GM23248 (cell line): ENCODE data around the gene HDAC9. TPM values are rescaled to one million over a fixed set of nuclear protein-coding genes. Genes with fewer than 3 reads are reported as not detected.
A peak's percentile ranks its signal among the peaks of the same experiment; 100 is the strongest.

Source experiments
- DNase-seq: peaks from one replicate; pipeline ENCODE4 v3.0.0-alpha.2; 2015
- H2AFZ ChIP-seq: fragments of 200-600 bp; sonication (generic); 2 replicates; pipeline ENCODE4 v1.6.1; 2016; ENCODE audit warnings: antibody characterized with exemption
- H3F3A ChIP-seq: fragments of 200-600 bp; sonication (generic); 2 replicates; pipeline ENCODE4 v1.6.1; 2016; ENCODE audit warnings: mild to moderate bottlenecking, antibody characterized with exemption, mixed run types; ENCODE audit not compliant: insufficient read depth
- H3K27ac ChIP-seq: fragments of 200-600 bp; sonication (generic); 2 replicates; pipeline ENCODE4 v1.5.1; 2016; ENCODE audit warnings: mild to moderate bottlenecking
- H3K27me3 ChIP-seq: fragments of 200-600 bp; sonication (generic); replicated peaks from 2 replicates; pipeline ENCODE4 v1.6.1; 2016; ENCODE audit warnings: mild to moderate bottlenecking; ENCODE audit not compliant: insufficient read depth
- H3K36me3 ChIP-seq: fragments of 200-600 bp; sonication (generic); 2 replicates; pipeline ENCODE4 v1.6.1; 2016; ENCODE audit warnings: low read depth, mild to moderate bottlenecking
- H3K4me1 ChIP-seq: fragments of 200-600 bp; sonication (generic); 2 replicates; pipeline ENCODE4 v1.6.1; 2016; ENCODE audit warnings: mild to moderate bottlenecking; ENCODE audit not compliant: insufficient read depth
- H3K4me2 ChIP-seq: fragments of 200-600 bp; sonication (generic); one replicate; pipeline ENCODE4 v1.6.1; 2016; ENCODE audit warnings: mild to moderate bottlenecking; ENCODE audit not compliant: unreplicated experiment
- H3K4me3 ChIP-seq: fragments of 200-600 bp; sonication (generic); 2 replicates; pipeline ENCODE4 v1.5.1; 2016; ENCODE audit warnings: mild to moderate bottlenecking
- H3K79me2 ChIP-seq: fragments of 200-600 bp; sonication (generic); 2 replicates; pipeline ENCODE4 v1.6.1; 2016; ENCODE audit warnings: mild to moderate bottlenecking; ENCODE audit not compliant: insufficient read depth
- H3K9ac ChIP-seq: fragments of 200-600 bp; sonication (generic); 2 replicates; pipeline ENCODE4 v1.6.1; 2016; ENCODE audit warnings: mild to moderate bottlenecking
- H3K9me2 ChIP-seq: fragments of 200-600 bp; sonication (generic); 2 replicates; pipeline ENCODE4 v1.6.1; 2016; ENCODE audit warnings: mixed run types, mild to moderate bottlenecking, moderate library complexity; ENCODE audit not compliant: insufficient read depth
- H3K9me3 ChIP-seq: fragments of 200-600 bp; sonication (generic); one replicate; pipeline ENCODE4 v1.6.1; 2017; ENCODE audit warnings: low read depth
- H4K20me1 ChIP-seq: fragments of 200-600 bp; sonication (generic); 2 replicates; pipeline ENCODE4 v1.6.0; 2016; ENCODE audit not compliant: insufficient read depth
- EZH2 ChIP-seq: fragments of 200-600 bp; sonication (generic); IDR thresholded peaks from 2 replicates; pipeline ENCODE4 v1.6.1; 2018; ENCODE audit warnings: antibody characterized with exemption, mild to moderate bottlenecking; ENCODE audit not compliant: insufficient read depth, poor library complexity, severe bottlenecking
- EZH2phosphoT487 ChIP-seq: fragments of 200-600 bp; sonication (generic); IDR thresholded peaks from 2 replicates; pipeline ENCODE4 v1.6.1; 2018; ENCODE audit warnings: antibody characterized with exemption, moderate library complexity, mild to moderate bottlenecking, low read depth; ENCODE audit not compliant: insufficient read depth
- WGBS, 2 experiments: methylation state at CpG; one replicate each; pipeline ENCODE4 v1.1.6; 2015 to 2017; ENCODE audit warnings: low lambda C conversion rate in 2 of 2, low coverage in 1 of 2; ENCODE audit errors: missing lambda C conversion rate in 2 of 2; 5-methylcytosine and 5-hydroxymethylcytosine counted together
- in situ Hi-C: fragments of 300-500 bp; cut with MboI; formaldehyde crosslinking; loops from 2 replicates; pipeline ENCODE4 v1.15.0; 2020
- polyA plus RNA-seq: library from polyadenylated mRNA; unstranded; fragments of >200 nt; fragmentation: Nextera tagmentation; extraction: Ambion mirVana; gene quantifications from 2 replicates; pipeline ENCODE4 v1.2.1, GENCODE V29; 2016
- total RNA-seq: library from RNA; depleted of rRNA; stranded (reverse); fragments of >200 nt; shearing (Covaris generic); gene quantifications from 2 replicates; pipeline ENCODE4 v1.2.3, GENCODE V29; 2014

HDAC9 gene
- total and polyA plus RNA-seq, 2 experiments from 2014 or later: 1.6 to 2.1 TPM

DNA sequence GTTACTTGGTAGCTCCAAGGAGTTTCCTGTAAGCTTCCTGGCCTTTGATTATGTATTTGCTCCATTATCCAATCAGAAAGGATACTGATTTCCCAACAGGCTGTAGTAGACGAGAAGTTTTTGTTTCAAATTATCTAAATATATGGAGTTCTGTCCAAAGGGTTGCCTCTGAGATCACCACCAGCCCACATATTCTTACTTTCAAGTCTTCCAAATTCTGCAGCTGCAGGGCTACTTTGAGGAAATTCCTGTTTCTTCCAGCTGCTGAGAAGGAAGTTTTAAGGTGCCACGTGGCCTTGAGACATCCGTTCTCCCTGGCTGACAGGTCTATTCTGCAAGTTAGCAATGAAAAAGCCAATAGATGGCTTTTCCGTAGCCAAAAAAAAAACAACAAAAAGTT lies 335.9 kb downstream of the HDAC9 start:
- H3K36me3 ChIP-seq: no peaks in the 10 kb centered on the region
- no peak overlapping the region for H3K27ac ChIP-seq
- peak overlapping the region; percentile 12; the same call in 1 of the 2 replicates for H2AFZ ChIP-seq
- H3K4me3 ChIP-seq: no peak overlapping the region
- H3K9ac ChIP-seq: no peak overlapping the region
- TF ChIP-seq EZH2 (no peak), EZH2phosphoT487 (no peak)
- no peaks in the 10 kb centered on the region for H3K9me3 ChIP-seq
- no peaks in the 10 kb centered on the region for H3K27me3 ChIP-seq
- H3K4me1 ChIP-seq: peaks cover 24% of the 10 kb centered on the region
- H3K4me2 ChIP-seq: no peak overlapping the region
- no peaks in the 10 kb centered on the region for H4K20me1 ChIP-seq
- DNase-seq: no peak
- no peaks in the 10 kb centered on the region for H3K79me2 ChIP-seq
- in situ Hi-C loops: no loop called here
- peaks cover 18% of the 10 kb centered on the region for H3F3A ChIP-seq
- H3K9me2 ChIP-seq: no peaks in the 10 kb centered on the region
- 38 to 39% methylated on average over 4 of the region's 4 CpGs for WGBS, 2 experiments

- TF ChIP-seq EZH2 (no peak), EZH2phosphoT487 (no peak)
- H3F3A ChIP-seq: peaks cover 18% of the 10 kb centered on the region
- H3K4me2 ChIP-seq: no peak overlapping the region
- DNase-seq: no peak
- no peaks in the 10 kb centered on the region for H4K20me1 ChIP-seq
- H3K4me1 ChIP-seq: peaks cover 24% of the 10 kb centered on the region
- no peak overlapping the region for H3K4me3 ChIP-seq
- H3K27me3 ChIP-seq: no peaks in the 10 kb centered on the region
- no peaks in the 10 kb centered on the region for H3K9me3 ChIP-seq
- H3K9me2 ChIP-seq: no peaks in the 10 kb centered on the region
- WGBS, 2 experiments: 77 to 79% methylated on average over 2 of the region's 2 CpGs
- H3K79me2 ChIP-seq: no peaks in the 10 kb centered on the region
- in situ Hi-C loops: no loop called here
- no peaks in the 10 kb centered on the region for H3K36me3 ChIP-seq
- H2AFZ ChIP-seq: no peak overlapping the region
- H3K27ac ChIP-seq: no peak overlapping the region
- no peak overlapping the region for H3K9ac ChIP-seq
Measured at GRCh38 chr7:18831943-18832342, 336.4 kb downstream of the HDAC9 start.

GRCh38 chr7:18834577-18834976 lies 339.0 kb downstream of the HDAC9 start:
- in situ Hi-C loops: no loop called here
- no peak overlapping the region for H3K27ac ChIP-seq
- no peaks in the 10 kb centered on the region for H3K9me3 ChIP-seq

GRCh38 chr7:18835001-18835690 lies 339.6 kb downstream of the HDAC9 start:
- peaks cover 7% of the 10 kb centered on the region for H3K4me1 ChIP-seq
- H4K20me1 ChIP-seq: no peaks in the 10 kb centered on the region
- H3K36me3 ChIP-seq: no peaks in the 10 kb centered on the region
- no peak overlapping the region for H3K9ac ChIP-seq
- H3K27me3 ChIP-seq: no peaks in the 10 kb centered on the region
- H3K9me2 ChIP-seq: no peaks in the 10 kb centered on the region
- H3F3A ChIP-seq: peaks cover 6% of the 10 kb centered on the region; the same call in 1 of the 2 replicates
- no peak overlapping the region for H3K4me3 ChIP-seq
- in situ Hi-C loops: no loop called here
- 81 to 84% methylated on average over 7 of the region's 7 CpGs for WGBS, 2 experiments
- no peak overlapping the region for H3K27ac ChIP-seq
- no peaks in the 10 kb centered on the region for H3K9me3 ChIP-seq
- no peaks in the 10 kb centered on the region for H3K79me2 ChIP-seq
- TF ChIP-seq EZH2: no peak
- TF ChIP-seq EZH2phosphoT487: no peak
- DNase-seq: no peak
- H3K4me2 ChIP-seq: no peak overlapping the region
- H2AFZ ChIP-seq: no peak overlapping the region

More at GRCh38 chr7:18834577-18834976, 339.0 kb downstream of the HDAC9 start:
- no peak for DNase-seq
- Histone ChIP-seq H3K9me2 (no peaks in the 10 kb centered on the region), H3K27me3 (no peaks in the 10 kb centered on the region), H3K79me2 (no peaks in the 10 kb centered on the region), H3F3A (peaks cover 10% of the 10 kb centered on the region), H2AFZ (no peak overlapping the region), H3K4me2 (no peak overlapping the region), H3K4me1 (peaks cover 12% of the 10 kb centered on the region), H3K36me3 (no peaks in the 10 kb centered on the region), H3K4me3 (no peak overlapping the region), H3K9ac (no peak overlapping the region), H4K20me1 (no peaks in the 10 kb centered on the region)
- 96 to 98% methylated on average over 8 of the region's 8 CpGs for WGBS, 2 experiments
- TF ChIP-seq EZH2phosphoT487 (no peak), EZH2 (no peak)
